Endothelial cell of umbilical vein (primary cell): ENCODE results near the gene RECQL5. TPM values are rescaled to one million over a fixed set of nuclear protein-coding genes. Genes with fewer than 3 reads are reported as not detected.

ENCODE experiments used
- BruUV-seq: library from RNA; stranded (reverse); fragments of 400-500 nt; replicated peaks from 2 replicates; lab custom pipeline; 2021; lab: Mats Ljungman, UMichigan
- CTCF ChIA-PET: fragments of 300-600, 350-600 bp; sonication (Branson Sonifier 250); formaldehyde crosslinking; loops from one replicate; lab custom pipeline; 2021; ENCODE audit warnings: antibody characterized with exemption, inconsistent platforms; lab: Charles Lee
- POLR2A ChIA-PET: fragments of 300-600, 350-600 bp; sonication (Branson Sonifier 250); formaldehyde crosslinking; loops from one replicate; lab custom pipeline; 2021; ENCODE audit warnings: antibody characterized with exemption, inconsistent platforms; lab: Charles Lee
- DNase-seq: peaks from one replicate; pipeline ENCODE4 v3.0.0-alpha.2; 2011; ENCODE audit warnings: low read depth, low spot score
- FAIRE-seq: peaks from 2 replicates; lab custom pipeline; 2011; peaks lifted over from hg19 to GRCh38; lab: Jason Lieb, UNC
- H2AFZ ChIP-seq: 2 replicates; pipeline ENCODE4 v1.6.0; 2012; ENCODE audit warnings: low read depth, low read length, control low read depth, inconsistent platforms
- H3K27ac ChIP-seq: 2 replicates; pipeline ENCODE4 v1.5.1; 2011; ENCODE audit warnings: low read depth, mild to moderate bottlenecking, control low read depth, low read length, moderate library complexity; ENCODE audit not compliant: insufficient read depth
- H3K27me3 ChIP-seq, 2 experiments: 2 replicates each; pipeline versions ENCODE4 v1.6.0 to v1.6.1; 2011; ENCODE audit warnings: low read length in 2 of 2, mixed read lengths in 1 of 2; ENCODE audit not compliant: control insufficient read depth in 2 of 2, insufficient read depth in 2 of 2
- H3K36me3 ChIP-seq, 2 experiments: 2 replicates in 1 of 2; 3 replicates in 1 of 2; pipeline ENCODE4 v1.5.1; 2011; ENCODE audit warnings: low read length in 2 of 2, mild to moderate bottlenecking in 1 of 2, moderate library complexity in 1 of 2; ENCODE audit not compliant: control insufficient read depth in 2 of 2, insufficient read depth in 2 of 2; ENCODE audit errors: extremely low read depth in 1 of 2
- H3K4me1 ChIP-seq: 3 replicates; pipeline ENCODE4 v1.5.1; 2011; ENCODE audit warnings: mild to moderate bottlenecking, low read length; ENCODE audit not compliant: control insufficient read depth, insufficient read depth; ENCODE audit errors: extremely low read depth
- H3K4me2 ChIP-seq: 2 replicates; pipeline ENCODE4 v1.6.1; 2011; ENCODE audit warnings: low read length, control low read depth, mixed read lengths; ENCODE audit not compliant: insufficient read depth
- H3K4me3 ChIP-seq, 3 experiments: fragments of 200-600 bp in 1 of 3; sonication (generic), shearing (Covaris generic) in 1 of 3; replicated peaks in 1 of 3; 2 replicates each; pipeline ENCODE4 v1.5.1; 2011 to 2016; ENCODE audit warnings: control low read depth in 3 of 3, low read length in 3 of 3, mild to moderate bottlenecking in 2 of 3, inconsistent platforms in 1 of 3, low read depth in 1 of 3, moderate library complexity in 1 of 3; ENCODE audit not compliant: insufficient read depth in 1 of 3
- H3K79me2 ChIP-seq: 2 replicates; pipeline ENCODE4 v1.6.0; 2012; ENCODE audit warnings: low read length, inconsistent platforms; ENCODE audit not compliant: control insufficient read depth, insufficient read depth
- H3K9ac ChIP-seq: replicated peaks from 2 replicates; pipeline ENCODE3; 2011; ENCODE audit warnings: low read length, control low read depth; ENCODE audit not compliant: insufficient read depth; ENCODE audit errors: extremely low read depth
- H3K9me1 ChIP-seq: replicated peaks from 3 replicates; pipeline ENCODE4 v1.6.0; 2011; ENCODE audit warnings: mild to moderate bottlenecking, low read length; ENCODE audit not compliant: control insufficient read depth, insufficient read depth; ENCODE audit errors: extremely low read depth
- H3K9me3 ChIP-seq: replicated peaks from 2 replicates; pipeline ENCODE4 v1.5.1; 2012; ENCODE audit warnings: low read length, inconsistent platforms; ENCODE audit not compliant: control insufficient read depth, insufficient read depth
- H4K20me1 ChIP-seq: replicated peaks from 2 replicates; pipeline ENCODE3; 2011; ENCODE audit warnings: mild to moderate bottlenecking, low read length; ENCODE audit not compliant: control insufficient read depth, insufficient read depth; ENCODE audit errors: extremely low read depth
- CTCF ChIP-seq, 2 donors: IDR thresholded peaks; 1 replicate in 1 of 2; 2 replicates in 1 of 2; pipeline ENCODE4 v1.5.1; 2011; ENCODE audit warnings: low read length in 2 of 2, mild to moderate bottlenecking in 2 of 2, moderate library complexity in 2 of 2, control low read depth in 1 of 2, inconsistent platforms in 1 of 2, low read depth in 1 of 2; ENCODE audit not compliant: insufficient read depth in 1 of 2; ENCODE audit errors: extremely low read depth in 1 of 2
- EZH2 ChIP-seq: IDR thresholded peaks from 2 replicates; pipeline ENCODE4 v1.6.1; 2012; ENCODE audit warnings: borderline replicate concordance, low read depth, mild to moderate bottlenecking, moderate library complexity, low read length, inconsistent platforms; ENCODE audit not compliant: severe bottlenecking
- FOS ChIP-seq: IDR thresholded peaks from 2 replicates; pipeline ENCODE4 v1.6.1; 2011; ENCODE audit warnings: mild to moderate bottlenecking, low read length, moderate library complexity, borderline replicate concordance; ENCODE audit not compliant: insufficient read depth
- GATA2 ChIP-seq: IDR thresholded peaks from 2 replicates; pipeline ENCODE4 v1.7.0; 2011; ENCODE audit warnings: low read depth, mild to moderate bottlenecking, moderate library complexity, mixed read lengths, low read length; ENCODE audit not compliant: insufficient read length, insufficient read depth
- MAX ChIP-seq: IDR thresholded peaks from 2 replicates; pipeline ENCODE4 v1.6.1; 2011; ENCODE audit not compliant: insufficient read depth, insufficient read length
- MYC ChIP-seq: IDR thresholded peaks from one replicate; pipeline ENCODE4 v1.6.1; 2011; ENCODE audit warnings: mild to moderate bottlenecking, low read depth, low read length
- POLR2A ChIP-seq: IDR thresholded peaks from 2 replicates; pipeline ENCODE4 v1.6.1; 2012; ENCODE audit warnings: low read depth, mild to moderate bottlenecking, control low read depth, low read length
- POLR2AphosphoS5 ChIP-seq: IDR thresholded peaks from 2 replicates; pipeline ENCODE4 v1.6.1; 2012; ENCODE audit warnings: low read depth, mild to moderate bottlenecking, control low read depth, low read length, moderate library complexity; ENCODE audit not compliant: insufficient read depth
- dilution Hi-C: fragments of 300-500 bp; cut with MboI; formaldehyde crosslinking; loops from one replicate; pipeline ENCODE4 v1.15.0; 2019; ENCODE audit warnings: low sequenced_read_pairs; ENCODE audit not compliant: extremely low pct_ligation_motif_present
- intact Hi-C: fragments of 100-400 bp; cut with micrococcal nuclease; formaldehyde crosslinking; loops from one replicate; pipeline ENCODE4 v1.10.0; 2022
- polyA plus RNA-seq, 4 experiments: library from polyadenylated mRNA; depleted of rRNA in 3 of 4; stranded (reverse) in 3 of 4; unstranded in 1 of 4; fragments of >200 nt; gene quantifications; 2 replicates each; pipeline versions ENCODE4 v1.2.1 to v1.2.3, GENCODE V29; 2011 to 2012; ENCODE audit warnings: missing spikeins in 1 of 4
- total RNA-seq: library from RNA; stranded (reverse); gene quantifications from 2 replicates; pipeline ENCODE4 v1.2.3, GENCODE V29; 2021

Gene RECQL5
- total and polyA plus RNA-seq, 2 donors (not counting 3 experiments of a cell fraction or from before 2014, with no cell fraction given), result 21.3 to 30.7 TPM

GRCh38 chr17:75628425-75628824 lies 38.5 kb downstream of the RECQL5 start:
- TF ChIP-seq CTCF (IDR thresholded peaks at IDR 0.05; ENCODE audit: extremely low read depth in 1 of 2, insufficient read depth in 1 of 2, low read depth in 1 of 2, low read length in 2 of 2) (no peak), FOS (no peak), POLR2AphosphoS5 (no peak), POLR2A (no peak), GATA2 (no peak), MYC (no peak), EZH2 (no peak), MAX (no peak)
- dilution Hi-C loops, result no loop called here
- H3K9me3 ChIP-seq, result no peaks in the 10 kb centered on the region
- H2AFZ ChIP-seq, result no peak overlapping the region
- no peak overlapping the region for H3K4me2 ChIP-seq
- H3K4me3 ChIP-seq, result no peak overlapping the region
- DNase-seq (no peak), FAIRE-seq (no peak)
- no peaks in the 10 kb centered on the region for H3K79me2 ChIP-seq
- no peak overlapping the region for H3K9ac ChIP-seq
- H4K20me1 ChIP-seq, result no peaks in the 10 kb centered on the region
- H3K9me1 ChIP-seq, result no peaks in the 10 kb centered on the region
- no TSS peak for BruUV-seq
- ChIA-PET CTCF (interaction anchor here (1.0 to 16.3 kb wide), 6 partner anchors 9 to 125 kb away, joined by 3 to 625 read pairs (median 12); no protein-coding TSS in a partner anchor), POLR2A (no interaction called here)
- H3K36me3 ChIP-seq, result no peaks in the 10 kb centered on the region
- peaks cover 5% of the 10 kb centered on the region for H3K4me1 ChIP-seq
- intact Hi-C loops, result no loop called here
- no peak overlapping the region for H3K27ac ChIP-seq
- no peaks in the 10 kb centered on the region for H3K27me3 ChIP-seq
